Sigmoid colon (tissue), 3 donors: ENCODE data around the gene TAS2R60.

Experiments used
- POLR2A ChIP-seq, 2 donors: fragments of 450-650 bp; IDR thresholded peaks; one replicate each; pipeline ENCODE4 v1.6.1; 2016; ENCODE audit warnings: antibody characterized with exemption in 2 of 2, mild to moderate bottlenecking in 2 of 2, moderate library complexity in 2 of 2
- TF ChIP-seq, protein P1 (sequence below), 4 experiments: fragments of 450-650 bp in 3 of 4; fragments of 200-600 bp in 1 of 4; IDR thresholded peaks; one replicate each; pipeline ENCODE4 v1.5.1; 2016 to 2019; ENCODE audit warnings: antibody characterized with exemption in 4 of 4, mild to moderate bottlenecking in 3 of 4, moderate library complexity in 2 of 4

DNA sequence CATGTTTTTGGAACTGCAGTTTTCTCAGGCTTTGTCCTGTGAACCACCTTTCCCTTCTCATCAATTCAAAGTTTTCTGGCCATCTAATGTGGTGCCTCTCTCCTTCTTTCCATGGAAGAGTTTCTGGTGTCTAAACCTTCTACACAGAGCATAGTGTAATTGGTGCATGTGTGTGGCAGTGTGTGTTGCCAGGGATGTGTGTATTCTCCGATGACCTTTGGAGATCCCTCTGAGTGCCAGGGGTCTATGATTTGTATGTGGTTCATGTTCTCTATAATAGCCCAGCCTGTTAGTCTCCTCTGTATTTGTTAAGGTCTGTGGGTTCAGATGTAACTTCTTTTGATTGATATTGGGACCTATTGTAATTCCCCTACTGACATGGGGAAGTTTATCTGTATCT is 1.5 kb downstream of the TAS2R60 start:
- TF ChIP-seq, protein P1, sequence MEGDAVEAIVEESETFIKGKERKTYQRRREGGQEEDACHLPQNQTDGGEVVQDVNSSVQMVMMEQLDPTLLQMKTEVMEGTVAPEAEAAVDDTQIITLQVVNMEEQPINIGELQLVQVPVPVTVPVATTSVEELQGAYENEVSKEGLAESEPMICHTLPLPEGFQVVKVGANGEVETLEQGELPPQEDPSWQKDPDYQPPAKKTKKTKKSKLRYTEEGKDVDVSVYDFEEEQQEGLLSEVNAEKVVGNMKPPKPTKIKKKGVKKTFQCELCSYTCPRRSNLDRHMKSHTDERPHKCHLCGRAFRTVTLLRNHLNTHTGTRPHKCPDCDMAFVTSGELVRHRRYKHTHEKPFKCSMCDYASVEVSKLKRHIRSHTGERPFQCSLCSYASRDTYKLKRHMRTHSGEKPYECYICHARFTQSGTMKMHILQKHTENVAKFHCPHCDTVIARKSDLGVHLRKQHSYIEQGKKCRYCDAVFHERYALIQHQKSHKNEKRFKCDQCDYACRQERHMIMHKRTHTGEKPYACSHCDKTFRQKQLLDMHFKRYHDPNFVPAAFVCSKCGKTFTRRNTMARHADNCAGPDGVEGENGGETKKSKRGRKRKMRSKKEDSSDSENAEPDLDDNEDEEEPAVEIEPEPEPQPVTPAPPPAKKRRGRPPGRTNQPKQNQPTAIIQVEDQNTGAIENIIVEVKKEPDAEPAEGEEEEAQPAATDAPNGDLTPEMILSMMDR (IDR thresholded peaks at IDR 0.05) = no peak
- no peak for TF ChIP-seq POLR2A (IDR thresholded peaks at IDR 0.05)
